Bronchial epithelial cell (primary cell): Measurements from ENCODE around the gene GLI2. TPM values are rescaled to one million over a fixed set of nuclear protein-coding genes. Genes with fewer than 3 reads are reported as not detected.

Source experiments
- DNase-seq: peaks from one replicate; pipeline ENCODE4 v3.0.0-alpha.2; 2010; ENCODE audit warnings: low read depth
- FAIRE-seq: peaks from 2 replicates; lab custom pipeline; 2011; peaks lifted over from hg19 to GRCh38; lab: Jason Lieb, UNC
- H3K27me3 ChIP-seq: 2 replicates; pipeline ENCODE4 v1.5.1; 2011; ENCODE audit warnings: low read length; ENCODE audit not compliant: control insufficient read depth, insufficient read depth
- H3K36me3 ChIP-seq: 2 replicates; pipeline ENCODE4 v1.5.1; 2011; ENCODE audit warnings: low read length; ENCODE audit not compliant: control insufficient read depth, insufficient read depth
- H3K4me3 ChIP-seq: 2 replicates; pipeline ENCODE4 v1.5.1; 2011; ENCODE audit warnings: mild to moderate bottlenecking, low read depth, low read length, control low read depth
- total RNA-seq: library from RNA; depleted of rRNA; stranded (reverse); fragments of >200 nt; gene quantifications from 2 replicates; pipeline ENCODE4 v1.2.1, GENCODE V29; 2014
- TF ChIP-seq, protein P1 (sequence below): IDR thresholded peaks from 2 replicates; pipeline ENCODE4 v1.5.1; 2011; ENCODE audit warnings: mild to moderate bottlenecking, moderate library complexity, low read length, control low read depth, inconsistent platforms; ENCODE audit not compliant: insufficient read depth, severe bottlenecking

GLI2 gene
- total RNA-seq, 1 donor from 2014 or later, result under 0.01 TPM

GRCh38 chr2:120712180-120712681 lies 23.4 kb upstream of the GLI2 start:
- Histone ChIP-seq H3K36me3 (no peaks in the 10 kb centered on the region), H3K27me3 (peaks cover 9% of the 10 kb centered on the region), H3K4me3 (no peak overlapping the region)
- DNase-seq (no peak), FAIRE-seq (no peak)
- TF ChIP-seq, protein P1, sequence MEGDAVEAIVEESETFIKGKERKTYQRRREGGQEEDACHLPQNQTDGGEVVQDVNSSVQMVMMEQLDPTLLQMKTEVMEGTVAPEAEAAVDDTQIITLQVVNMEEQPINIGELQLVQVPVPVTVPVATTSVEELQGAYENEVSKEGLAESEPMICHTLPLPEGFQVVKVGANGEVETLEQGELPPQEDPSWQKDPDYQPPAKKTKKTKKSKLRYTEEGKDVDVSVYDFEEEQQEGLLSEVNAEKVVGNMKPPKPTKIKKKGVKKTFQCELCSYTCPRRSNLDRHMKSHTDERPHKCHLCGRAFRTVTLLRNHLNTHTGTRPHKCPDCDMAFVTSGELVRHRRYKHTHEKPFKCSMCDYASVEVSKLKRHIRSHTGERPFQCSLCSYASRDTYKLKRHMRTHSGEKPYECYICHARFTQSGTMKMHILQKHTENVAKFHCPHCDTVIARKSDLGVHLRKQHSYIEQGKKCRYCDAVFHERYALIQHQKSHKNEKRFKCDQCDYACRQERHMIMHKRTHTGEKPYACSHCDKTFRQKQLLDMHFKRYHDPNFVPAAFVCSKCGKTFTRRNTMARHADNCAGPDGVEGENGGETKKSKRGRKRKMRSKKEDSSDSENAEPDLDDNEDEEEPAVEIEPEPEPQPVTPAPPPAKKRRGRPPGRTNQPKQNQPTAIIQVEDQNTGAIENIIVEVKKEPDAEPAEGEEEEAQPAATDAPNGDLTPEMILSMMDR, result no peak

DNA sequence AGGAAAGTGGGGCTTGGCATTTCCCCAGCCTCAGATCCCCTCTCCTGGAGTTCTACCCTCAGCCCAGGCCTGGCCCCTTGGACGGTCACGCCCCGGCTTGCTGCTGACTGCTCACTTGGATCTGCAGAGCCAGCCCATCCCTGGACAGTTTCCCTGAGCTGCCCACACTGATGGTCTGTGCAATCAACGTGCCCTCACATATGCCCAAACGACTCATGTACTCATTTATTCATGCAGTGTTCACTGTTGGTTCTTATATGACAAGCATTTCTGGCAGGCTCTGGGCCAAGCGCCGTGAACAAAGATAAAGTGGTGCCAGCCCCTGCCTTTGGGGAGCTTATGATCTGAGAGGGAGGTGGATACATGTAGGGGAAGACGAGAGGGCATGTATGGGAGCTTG lies 20.3 kb upstream of the GLI2 start:
- Histone ChIP-seq H3K4me3 (no peak overlapping the region), H3K36me3 (no peaks in the 10 kb centered on the region), H3K27me3 (peaks cover 7% of the 10 kb centered on the region)
- TF ChIP-seq, protein P1, result no peak
- FAIRE-seq (peak; percentile 76), DNase-seq (no peak)

GRCh38 chr2:120715941-120716340 lies 19.7 kb upstream of the GLI2 start:
- Histone ChIP-seq H3K4me3 (no peak overlapping the region), H3K27me3 (peaks cover 7% of the 10 kb centered on the region), H3K36me3 (no peaks in the 10 kb centered on the region)
- FAIRE-seq, result no peak
- no peak for DNase-seq
- TF ChIP-seq, protein P1, result no peak

DNA sequence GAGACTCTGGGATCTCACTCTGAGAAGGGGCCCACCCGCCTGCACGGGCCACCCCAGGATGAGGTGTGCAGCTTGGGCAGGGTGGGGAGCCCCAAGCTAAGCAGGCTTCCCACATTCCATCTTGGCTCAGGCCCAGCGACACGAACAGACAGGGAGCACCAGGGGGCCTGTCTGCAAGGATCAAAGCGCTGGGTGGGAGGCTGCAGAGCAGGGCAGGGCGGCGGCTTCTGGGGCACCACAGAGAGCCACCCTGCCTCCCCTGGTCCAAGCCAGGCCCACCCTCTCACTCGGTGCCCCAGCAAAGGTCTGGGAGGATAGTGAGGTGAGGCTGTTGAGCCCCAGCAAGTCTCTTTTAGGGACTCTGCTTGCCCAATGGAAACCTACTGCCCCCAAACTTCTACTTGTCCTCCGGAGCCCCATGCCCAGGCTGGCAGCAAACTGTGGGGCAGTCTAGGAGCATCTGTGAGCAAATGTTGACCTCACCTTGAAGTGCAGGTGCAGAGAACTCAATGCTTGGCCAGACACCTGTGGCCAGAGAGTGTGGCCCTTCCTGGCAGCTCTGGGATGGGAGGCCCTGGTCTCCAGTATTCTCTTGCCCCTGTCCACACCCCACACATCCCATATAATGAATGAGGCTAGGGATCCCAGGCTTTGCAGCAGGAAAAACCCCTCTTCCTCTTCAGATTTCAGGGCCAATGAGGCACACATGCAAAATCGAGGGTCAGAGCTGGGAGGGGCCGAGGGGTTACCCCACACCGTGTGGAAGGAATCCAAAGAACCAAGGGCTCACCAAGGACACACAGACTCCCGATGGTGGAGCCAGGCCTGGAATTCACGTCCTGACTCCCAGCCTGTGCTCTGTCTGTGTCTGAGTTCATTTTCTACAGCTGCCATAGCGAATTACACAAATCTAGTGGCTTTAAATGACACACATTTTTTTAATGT lies 18.8 kb upstream of the GLI2 start:
- Histone ChIP-seq H3K4me3 (no peak overlapping the region), H3K27me3 (peaks cover 5% of the 10 kb centered on the region), H3K36me3 (no peaks in the 10 kb centered on the region)
- FAIRE-seq (no peak), DNase-seq (no peak)
- TF ChIP-seq, protein P1, result no peak

- DNase-seq (no peak), FAIRE-seq (no peak)
- Histone ChIP-seq H3K36me3 (no peaks in the 10 kb centered on the region), H3K27me3 (no peaks in the 10 kb centered on the region), H3K4me3 (no peak overlapping the region)
- TF ChIP-seq, protein P1, result no peak
Observed at GRCh38 chr2:120719491-120719890, 16.2 kb upstream of the GLI2 start.

DNA sequence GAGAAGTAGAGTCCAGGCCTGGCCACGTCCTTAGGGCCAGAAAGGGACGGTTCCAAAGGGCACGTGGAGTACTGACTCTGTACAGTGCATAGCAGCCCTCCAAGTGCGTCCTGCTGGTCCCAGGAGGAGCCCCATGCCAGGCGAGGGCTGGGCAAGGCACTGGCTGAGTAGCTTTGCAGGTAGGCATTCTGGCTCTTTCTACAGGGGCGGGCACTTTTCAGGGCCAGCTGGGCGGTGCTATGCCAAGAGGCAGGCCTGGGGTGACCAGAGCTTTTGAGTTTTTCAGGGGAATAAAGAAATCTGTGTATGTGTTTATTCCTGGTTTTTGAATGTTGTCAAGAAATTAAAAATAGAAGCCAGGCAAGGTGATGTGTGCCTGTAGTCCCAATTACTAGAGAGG lies 15.4 kb upstream of the GLI2 start:
- Histone ChIP-seq H3K4me3 (no peak overlapping the region), H3K36me3 (no peaks in the 10 kb centered on the region), H3K27me3 (no peaks in the 10 kb centered on the region)
- DNase-seq (no peak), FAIRE-seq (no peak)
- TF ChIP-seq, protein P1, result no peak
